Measurements from ENCODE around the gene NCKAP5L. TPM values are rescaled to one million over a fixed set of nuclear protein-coding genes. Genes with fewer than 3 reads are reported as not detected.

NCKAP5L gene
- polyA plus RNA-seq, 3 donors: 3.7 to 14.9 (median 6.8) TPM

GRCh38 chr12:49794021-49794420 lies 34.2 kb downstream of the NCKAP5L start:
- Histone ChIP-seq H3K27me3 (ENCODE audit: control insufficient read depth in 2 of 2, insufficient read depth in 2 of 2, low read length in 2 of 2) (no peaks in the 10 kb centered on the region), H3K79me2 (ENCODE audit: insufficient read depth, low read length) (no peaks in the 10 kb centered on the region), H3K4me1 (ENCODE audit: control insufficient read depth in 1 of 2, insufficient read depth in 2 of 2, low read length in 2 of 2) (peaks cover 17 to 20% of the 10 kb centered on the region in 2 donors), H4K20me1 (ENCODE audit: insufficient read depth, low read length) (peaks cover 15% of the 10 kb centered on the region), H3K36me3 (replicated peaks in 1 of 2; ENCODE audit: control insufficient read depth in 1 of 2, insufficient read depth in 2 of 2, low read length in 2 of 2) (peaks cover 69 to 93% of the 10 kb centered on the region in 2 donors), H2AFZ (ENCODE audit: insufficient read depth, low read depth, low read length, poor library complexity, severe bottlenecking) (no peak overlapping the region), H3K27ac (ENCODE audit: low read depth in 1 of 2, low read length in 2 of 2) (no peak overlapping the region), H3K9me3 (replicated peaks in 1 of 2; ENCODE audit: control insufficient read depth in 1 of 2, insufficient read depth in 1 of 2, low read length in 2 of 2) (no peaks in the 10 kb centered on the region), H3K4me3 (replicated peaks in 1 of 3; ENCODE audit: low read depth in 2 of 3, low read length in 3 of 3) (no peak overlapping the region), H3K9ac (ENCODE audit: insufficient read depth, low read length, poor library complexity, severe bottlenecking) (no peak overlapping the region), H3K4me2 (replicated peaks; ENCODE audit: extremely low read depth, low read length, poor library complexity, severe bottlenecking) (no peak overlapping the region)
- Mint-ChIP-seq H3K9me3 (no peaks in the 10 kb centered on the region), H3K4me1 (peaks cover 17% of the 10 kb centered on the region), H3K27ac (no peak overlapping the region), H3K27me3 (ENCODE audit: low read depth in 3 of 3) (peaks cover 0 to 2% (median 0%) of the 10 kb centered on the region in 3 donors), H3K36me3 (peaks cover 57 to 82% of the 10 kb centered on the region in 2 donors), H3K4me3 (no peak overlapping the region)
- intact Hi-C loops (cut with micrococcal nuclease): no loop called here
- TF ChIP-seq CTCF (IDR thresholded peaks at IDR 0.05): no peak
- no peak for DNase-seq
- 100% methylated on average over 3 of the region's 5 CpGs for WGBS (ENCODE audit: insufficient coverage)

GRCh38 chr12:49793620-49794019 lies 34.6 kb downstream of the NCKAP5L start:
- Mint-ChIP-seq H3K4me1 (peaks cover 15% of the 10 kb centered on the region), H3K4me3 (no peak overlapping the region), H3K36me3 (peaks cover 53 to 78% of the 10 kb centered on the region in 2 donors), H3K9me3 (no peaks in the 10 kb centered on the region), H3K27me3 (ENCODE audit: low read depth in 3 of 3) (peaks cover 0 to 2% (median 0%) of the 10 kb centered on the region in 3 donors), H3K27ac (no peak overlapping the region)
- H3K4me3 ChIP-seq (replicated peaks in 1 of 3; ENCODE audit: low read depth in 2 of 3, low read length in 3 of 3): no peak overlapping the region
- no peaks in the 10 kb centered on the region for H3K27me3 ChIP-seq (ENCODE audit: control insufficient read depth in 2 of 2, insufficient read depth in 2 of 2, low read length in 2 of 2)
- intact Hi-C loops (cut with micrococcal nuclease): no loop called here
- no peaks in the 10 kb centered on the region for H3K9me3 ChIP-seq (replicated peaks in 1 of 2; ENCODE audit: control insufficient read depth in 1 of 2, insufficient read depth in 1 of 2, low read length in 2 of 2)
- WGBS (ENCODE audit: insufficient coverage): 92% methylated on average over 3 of the region's 9 CpGs
- H3K9ac ChIP-seq (ENCODE audit: insufficient read depth, low read length, poor library complexity, severe bottlenecking): no peak overlapping the region
- H4K20me1 ChIP-seq (ENCODE audit: insufficient read depth, low read length): peaks cover 15% of the 10 kb centered on the region
- peaks cover 69 to 89% of the 10 kb centered on the region in 2 donors for H3K36me3 ChIP-seq (replicated peaks in 1 of 2; ENCODE audit: control insufficient read depth in 1 of 2, insufficient read depth in 2 of 2, low read length in 2 of 2)
- TF ChIP-seq CTCF (IDR thresholded peaks at IDR 0.05): no peak
- no peak for DNase-seq
- H3K79me2 ChIP-seq (ENCODE audit: insufficient read depth, low read length): no peaks in the 10 kb centered on the region
- H2AFZ ChIP-seq (ENCODE audit: insufficient read depth, low read depth, low read length, poor library complexity, severe bottlenecking): no peak overlapping the region
- no peak overlapping the region for H3K27ac ChIP-seq (ENCODE audit: low read depth in 1 of 2, low read length in 2 of 2)
- H3K4me2 ChIP-seq (replicated peaks; ENCODE audit: extremely low read depth, low read length, poor library complexity, severe bottlenecking): no peak overlapping the region
- peaks cover 17 to 20% of the 10 kb centered on the region in 2 donors for H3K4me1 ChIP-seq (ENCODE audit: control insufficient read depth in 1 of 2, insufficient read depth in 2 of 2, low read length in 2 of 2)

All from CD14-positive monocyte (primary cell).